ENCODE measurements around the gene ATM.
"Not testable (repeated sequence)": the region's sequence is repeated elsewhere in the genome, so short reads cannot be mapped to it uniquely, and the experiment has no call there.

ATM gene

GRCh38 chr11:108253176-108253575 is 30.3 kb downstream of the ATM start:
- no peaks in the 10 kb centered on the region for H3K27me3 ChIP-seq (ENCODE audit: control insufficient read depth, low read length)
- TF ChIP-seq EZH2phosphoT487 (IDR thresholded peaks at IDR 0.05; ENCODE audit: borderline replicate concordance, low read length), result no peak
- no peak for TF ChIP-seq CTCF (IDR thresholded peaks at IDR 0.05; ENCODE audit: low read depth, low read length, poor library complexity, severe bottlenecking)
- peaks cover 7% of the 10 kb centered on the region; the same call in 1 of the 2 replicates for H3F3A ChIP-seq (ENCODE audit: control insufficient read depth, insufficient read depth)
- no peaks in the 10 kb centered on the region for H3K9me3 ChIP-seq (ENCODE audit: control insufficient read depth, insufficient read depth, low read length)
- H3K4me2 ChIP-seq (ENCODE audit: low read length), result no peak overlapping the region
- no peaks in the 10 kb centered on the region for H3K79me2 ChIP-seq (ENCODE audit: control insufficient read depth, low read length)
- H3K4me3 ChIP-seq (ENCODE audit: low read length), result no peak overlapping the region
- H3K27ac ChIP-seq (ENCODE audit: low read depth, low read length), result no peak overlapping the region
- no peaks in the 10 kb centered on the region for H4K20me1 ChIP-seq (ENCODE audit: control insufficient read depth, insufficient read depth, low read depth, low read length)
- no peaks in the 10 kb centered on the region for H3K4me1 ChIP-seq (ENCODE audit: control insufficient read depth, low read length)
- peaks cover 92% of the 10 kb centered on the region for H3K36me3 ChIP-seq (ENCODE audit: control insufficient read depth, low read length)
- H3K9me2 ChIP-seq (replicated peaks; ENCODE audit: control insufficient read depth, low read length), result no peaks in the 10 kb centered on the region

GRCh38 chr11:108269583-108269982 is 46.7 kb downstream of the ATM start:
- Histone ChIP-seq H3K27me3 (ENCODE audit: control insufficient read depth, low read length) (no peaks in the 10 kb centered on the region), H3K4me3 (ENCODE audit: low read length) (no peak overlapping the region), H3K79me2 (ENCODE audit: control insufficient read depth, low read length) (no peaks in the 10 kb centered on the region), H3K4me1 (ENCODE audit: control insufficient read depth, low read length) (no peaks in the 10 kb centered on the region), H3K9me2 (replicated peaks; ENCODE audit: control insufficient read depth, low read length) (no peaks in the 10 kb centered on the region), H3F3A (ENCODE audit: control insufficient read depth, insufficient read depth) (no peaks in the 10 kb centered on the region), H3K4me2 (ENCODE audit: low read length) (no peak overlapping the region), H3K27ac (ENCODE audit: low read depth, low read length) (no peak overlapping the region), H4K20me1 (ENCODE audit: control insufficient read depth, insufficient read depth, low read depth, low read length) (no peaks in the 10 kb centered on the region), H3K9me3 (ENCODE audit: control insufficient read depth, insufficient read depth, low read length) (no peaks in the 10 kb centered on the region), H3K36me3 (ENCODE audit: control insufficient read depth, low read length) (peaks cover 64% of the 10 kb centered on the region)
- no peak for TF ChIP-seq CTCF (IDR thresholded peaks at IDR 0.05; ENCODE audit: low read depth, low read length, poor library complexity, severe bottlenecking)
- no peak for TF ChIP-seq EZH2phosphoT487 (IDR thresholded peaks at IDR 0.05; ENCODE audit: borderline replicate concordance, low read length)

- not testable (repeated sequence) for H3K9me2 ChIP-seq (replicated peaks; ENCODE audit: control insufficient read depth, low read length); H3K4me2 ChIP-seq (ENCODE audit: low read length); H3K27me3 ChIP-seq (ENCODE audit: control insufficient read depth, low read length); H3K79me2 ChIP-seq (ENCODE audit: control insufficient read depth, low read length); H4K20me1 ChIP-seq (ENCODE audit: control insufficient read depth, insufficient read depth, low read depth, low read length); H3K4me1 ChIP-seq (ENCODE audit: control insufficient read depth, low read length); H3K27ac ChIP-seq (ENCODE audit: low read depth, low read length); H3F3A ChIP-seq (ENCODE audit: control insufficient read depth, insufficient read depth); H3K9me3 ChIP-seq (ENCODE audit: control insufficient read depth, insufficient read depth, low read length); H3K4me3 ChIP-seq (ENCODE audit: low read length)
- H3K36me3 ChIP-seq (ENCODE audit: control insufficient read depth, low read length), result peaks cover 91% of the 10 kb centered on the region
Measured at GRCh38 chr11:108276985-108277616, 54.2 kb downstream of the ATM start.

GRCh38 chr11:108278546-108278945 is 55.7 kb downstream of the ATM start:
- TF ChIP-seq EZH2phosphoT487 (IDR thresholded peaks at IDR 0.05; ENCODE audit: borderline replicate concordance, low read length) (no peak), CTCF (IDR thresholded peaks at IDR 0.05; ENCODE audit: low read depth, low read length, poor library complexity, severe bottlenecking) (no peak)
- H3K79me2 ChIP-seq (ENCODE audit: control insufficient read depth, low read length), result no peaks in the 10 kb centered on the region
- peaks cover 5% of the 10 kb centered on the region for H3F3A ChIP-seq (ENCODE audit: control insufficient read depth, insufficient read depth)
- H3K4me2 ChIP-seq (ENCODE audit: low read length), result no peak overlapping the region
- no peak overlapping the region for H3K27ac ChIP-seq (ENCODE audit: low read depth, low read length)
- H3K9me2 ChIP-seq (replicated peaks; ENCODE audit: control insufficient read depth, low read length), result no peaks in the 10 kb centered on the region
- H3K27me3 ChIP-seq (ENCODE audit: control insufficient read depth, low read length), result no peaks in the 10 kb centered on the region
- H4K20me1 ChIP-seq (ENCODE audit: control insufficient read depth, insufficient read depth, low read depth, low read length), result no peaks in the 10 kb centered on the region
- H3K4me1 ChIP-seq (ENCODE audit: control insufficient read depth, low read length), result no peaks in the 10 kb centered on the region
- H3K9me3 ChIP-seq (ENCODE audit: control insufficient read depth, insufficient read depth, low read length), result no peaks in the 10 kb centered on the region
- peaks cover 90% of the 10 kb centered on the region for H3K36me3 ChIP-seq (ENCODE audit: control insufficient read depth, low read length)
- H3K4me3 ChIP-seq (ENCODE audit: low read length), result no peak overlapping the region

Measured in DOHH2 (cell line).